Measurements from ENCODE around the gene NALCN. TPM values are rescaled to one million over a fixed set of nuclear protein-coding genes. Genes with fewer than 3 reads are reported as not detected.

NALCN gene
- total RNA-seq, 4 donors from 2014 or later, result 0.62 to 0.87 TPM; not detected in 2

- Histone ChIP-seq H3K9me3 (no peaks in the 10 kb centered on the region), H3K4me3 (no peak overlapping the region), H3K36me3 (no peaks in the 10 kb centered on the region), H3K27ac (no peak overlapping the region), H3K27me3 (no peaks in the 10 kb centered on the region), H3K4me1 (no peaks in the 10 kb centered on the region)
- ATAC-seq, result no peak
- intact Hi-C loops (cut with DNase I; ENCODE audit: low total_unique reads) (no loop called here), in situ Hi-C loops (cut with MboI; ENCODE audit: low sequenced_read_pairs in 4 of 4) (no loop called here)
- DNase-seq, result no peak
- TF ChIP-seq CTCF (IDR thresholded peaks at IDR 0.05 in 4 of 5, conservative IDR thresholded peaks at IDR 0.05 in 1 of 5) (no peak), POLR2A (IDR thresholded peaks at IDR 0.05) (no peak)
Observed at GRCh38 chr13:101305981-101306411, 110.3 kb downstream of the NALCN start.

GRCh38 chr13:101303521-101303920, 112.8 kb downstream of the NALCN start:
- in situ Hi-C loops (cut with MboI; ENCODE audit: low sequenced_read_pairs in 4 of 4), result no loop called here

GRCh38 chr13:101301053-101301452, 115.3 kb downstream of the NALCN start:
- ATAC-seq (no peak), DNase-seq (no peak)
- no peak for TF ChIP-seq POLR2A (IDR thresholded peaks at IDR 0.05)
- TF ChIP-seq CTCF (IDR thresholded peaks at IDR 0.05 in 4 of 5, conservative IDR thresholded peaks at IDR 0.05 in 1 of 5), result no peak
- intact Hi-C loops (cut with DNase I; ENCODE audit: low total_unique reads), result no loop called here
- Histone ChIP-seq H3K4me1 (no peaks in the 10 kb centered on the region), H3K4me3 (no peak overlapping the region), H3K27ac (no peak overlapping the region), H3K27me3 (no peaks in the 10 kb centered on the region), H3K36me3 (no peaks in the 10 kb centered on the region), H3K9me3 (no peaks in the 10 kb centered on the region)
- in situ Hi-C loops (cut with MboI; ENCODE audit: low sequenced_read_pairs in 4 of 4), result no loop called here

More at GRCh38 chr13:101303521-101303920, 112.8 kb downstream of the NALCN start:
- no peak for DNase-seq
- no peaks in the 10 kb centered on the region for H3K27me3 ChIP-seq
- ATAC-seq, result no peak
- no peak for TF ChIP-seq POLR2A (IDR thresholded peaks at IDR 0.05)
- no peak for TF ChIP-seq CTCF (IDR thresholded peaks at IDR 0.05 in 4 of 5, conservative IDR thresholded peaks at IDR 0.05 in 1 of 5)
- no peaks in the 10 kb centered on the region for H3K36me3 ChIP-seq
- H3K27ac ChIP-seq, result no peak overlapping the region
- intact Hi-C loops (cut with DNase I; ENCODE audit: low total_unique reads), result no loop called here
- no peak overlapping the region for H3K4me3 ChIP-seq
- no peaks in the 10 kb centered on the region for H3K9me3 ChIP-seq
- no peaks in the 10 kb centered on the region for H3K4me1 ChIP-seq

GRCh38 chr13:101300531-101300930, 115.8 kb downstream of the NALCN start:
- intact Hi-C loops (cut with DNase I; ENCODE audit: low total_unique reads), result no loop called here
- TF ChIP-seq CTCF (IDR thresholded peaks at IDR 0.05 in 4 of 5, conservative IDR thresholded peaks at IDR 0.05 in 1 of 5) (no peak), POLR2A (IDR thresholded peaks at IDR 0.05) (no peak)
- no peaks in the 10 kb centered on the region for H3K4me1 ChIP-seq

GRCh38 chr13:101298517-101298916, 117.8 kb downstream of the NALCN start:
- DNase-seq (no peak), ATAC-seq (no peak)

More at GRCh38 chr13:101300531-101300930, 115.8 kb downstream of the NALCN start:
- DNase-seq (no peak), ATAC-seq (no peak)
- H3K9me3 ChIP-seq, result no peaks in the 10 kb centered on the region
- no peaks in the 10 kb centered on the region for H3K36me3 ChIP-seq
- no peaks in the 10 kb centered on the region for H3K27me3 ChIP-seq
- no peak overlapping the region for H3K27ac ChIP-seq
- in situ Hi-C loops (cut with MboI; ENCODE audit: low sequenced_read_pairs in 4 of 4), result no loop called here
- H3K4me3 ChIP-seq, result no peak overlapping the region

More at GRCh38 chr13:101298517-101298916, 117.8 kb downstream of the NALCN start:
- no peak overlapping the region for H3K27ac ChIP-seq
- in situ Hi-C loops (cut with MboI; ENCODE audit: low sequenced_read_pairs in 4 of 4), result no loop called here
- H3K27me3 ChIP-seq, result no peaks in the 10 kb centered on the region
- intact Hi-C loops (cut with DNase I; ENCODE audit: low total_unique reads), result no loop called here
- H3K9me3 ChIP-seq, result no peaks in the 10 kb centered on the region
- H3K36me3 ChIP-seq, result no peaks in the 10 kb centered on the region
- TF ChIP-seq CTCF (IDR thresholded peaks at IDR 0.05 in 4 of 5, conservative IDR thresholded peaks at IDR 0.05 in 1 of 5) (no peak), POLR2A (IDR thresholded peaks at IDR 0.05) (no peak)
- H3K4me1 ChIP-seq, result no peaks in the 10 kb centered on the region
- H3K4me3 ChIP-seq, result no peak overlapping the region

Measured in gastrocnemius medialis (tissue), 4 donors.